Stimulated activated CD8-positive, alpha-beta memory T cell treated with anti-CD3 and anti-CD28 coated beads, Interleukin-2, amount 100 ng/mL, for 1 hour (primary cell): ENCODE measurements around the gene RBM44.
"Not testable (repeated sequence)": the region's sequence is repeated elsewhere in the genome, so short reads cannot be mapped to it uniquely, and the experiment has no call there.

Experiments
- DNase-seq, 2 donors: peaks; one replicate each; pipeline ENCODE4 v3.0.0-alpha.2; 2020; ENCODE audit warnings: low read depth in 2 of 2

RBM44 gene, protein sequence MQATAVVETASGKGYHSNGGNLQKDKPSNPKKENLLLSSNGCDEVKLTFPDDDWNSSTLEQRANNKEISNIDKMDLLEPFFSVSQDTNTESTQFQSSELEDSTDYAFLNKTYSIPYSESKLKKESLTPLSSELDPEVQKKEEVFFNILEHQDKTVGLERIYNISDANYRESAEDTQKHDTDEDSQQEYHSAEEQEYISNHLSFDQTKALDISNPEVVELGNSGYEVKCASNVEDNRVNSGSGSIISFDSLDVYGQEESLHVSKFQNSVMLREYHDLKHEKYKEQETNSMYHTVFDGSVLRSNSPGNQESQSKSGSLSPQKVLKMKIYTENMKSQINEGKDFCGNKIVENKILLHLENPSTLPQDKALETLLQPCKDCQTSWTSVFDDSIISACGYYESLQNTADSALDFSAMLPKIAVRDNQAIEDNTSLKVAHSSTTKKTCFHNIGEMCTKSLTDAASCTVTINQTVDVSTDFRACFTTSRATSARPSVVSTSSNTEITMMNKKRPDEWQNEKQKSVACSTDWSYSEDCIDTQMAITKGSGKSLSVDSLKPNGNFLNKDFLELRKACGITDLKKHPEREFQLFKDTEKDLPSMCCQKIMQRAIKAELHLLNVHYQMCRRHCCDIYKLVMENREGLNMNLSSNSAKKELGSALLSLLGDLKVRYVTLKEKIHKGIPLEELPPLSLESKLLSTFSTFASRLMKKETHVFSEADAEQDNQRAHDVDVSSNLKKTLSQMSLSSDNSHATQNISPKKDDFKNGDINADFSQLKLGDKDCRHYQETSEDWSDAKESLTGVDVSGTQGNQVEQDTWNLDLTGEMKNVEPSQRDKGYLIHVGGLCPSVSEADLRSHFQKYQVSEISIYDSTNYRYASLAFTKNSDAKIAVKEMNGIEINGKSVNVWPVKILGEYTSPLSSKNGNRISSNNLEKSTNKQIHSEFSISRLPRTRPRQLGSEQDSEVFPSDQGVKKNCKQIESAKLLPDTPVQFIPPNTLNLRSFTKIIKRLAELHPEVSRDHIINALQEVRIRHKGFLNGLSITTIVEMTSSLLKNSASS

DNA sequence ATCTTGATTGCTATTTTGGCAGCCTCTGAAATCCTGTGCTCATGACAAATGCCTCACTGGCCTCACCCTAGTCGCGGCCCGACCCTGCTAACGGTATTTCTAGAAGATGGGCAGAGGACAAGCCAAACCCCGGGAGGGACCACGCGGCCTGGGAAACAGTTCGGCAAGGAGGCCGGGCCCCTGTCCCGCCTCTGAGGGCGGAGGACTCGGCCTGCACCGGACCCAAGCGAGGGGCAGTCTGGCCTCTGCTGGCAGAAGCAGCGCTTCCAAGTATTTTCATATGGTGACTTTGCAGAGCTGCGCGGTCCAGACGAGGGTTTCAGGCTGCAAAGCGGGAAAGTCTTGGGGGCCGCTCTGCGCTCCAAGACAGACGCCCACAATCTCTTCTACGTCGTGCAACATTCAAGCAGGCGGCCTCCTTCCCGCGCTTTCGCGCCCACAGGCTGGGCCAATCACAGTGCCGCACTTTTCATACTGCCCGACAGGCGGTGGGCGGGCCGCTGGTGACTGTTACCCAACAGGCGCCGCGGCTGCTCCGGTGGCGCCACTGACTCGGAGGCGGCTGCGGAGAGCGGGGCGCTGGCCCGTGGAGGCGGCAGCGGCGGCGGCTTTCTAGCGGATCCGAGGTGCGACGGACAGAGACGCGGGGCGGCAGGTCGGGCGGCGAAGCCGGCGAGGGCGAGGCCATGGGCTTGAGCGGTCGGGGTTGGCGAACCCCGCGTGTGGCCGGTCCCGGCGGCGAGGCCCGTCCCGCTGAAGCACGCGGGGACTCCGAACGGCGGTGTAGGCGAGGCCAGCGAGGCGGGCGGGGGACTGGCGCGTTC lies at the start of gene RBM44:
Gene RBM44 (plus strand): TSS at position 544 of the 824 bp plus-strand sequence. CDS start 14,831 bp downstream, outside the sequence.
- no peak for DNase-seq

DNA sequence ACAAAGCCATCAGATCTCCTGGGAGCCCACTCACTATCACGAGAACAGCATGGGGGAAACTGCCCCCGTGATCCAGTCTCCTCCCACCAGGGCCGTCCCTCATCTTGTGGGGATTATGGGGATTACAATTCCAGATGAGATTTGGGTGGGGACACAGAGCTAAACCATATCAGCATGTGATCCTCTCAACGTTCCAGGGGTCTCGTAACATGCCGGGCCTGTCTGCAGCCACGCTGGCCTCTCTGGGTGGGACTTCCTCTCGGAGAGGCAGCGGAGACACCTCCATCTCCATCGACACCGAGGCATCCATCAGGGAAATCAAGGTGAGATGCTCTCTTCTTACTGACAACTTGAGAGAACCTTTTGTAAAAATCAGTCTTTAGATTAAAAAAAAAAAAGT lies 49.6 kb upstream of the RBM44 start:
- DNase-seq = no peak

DNA sequence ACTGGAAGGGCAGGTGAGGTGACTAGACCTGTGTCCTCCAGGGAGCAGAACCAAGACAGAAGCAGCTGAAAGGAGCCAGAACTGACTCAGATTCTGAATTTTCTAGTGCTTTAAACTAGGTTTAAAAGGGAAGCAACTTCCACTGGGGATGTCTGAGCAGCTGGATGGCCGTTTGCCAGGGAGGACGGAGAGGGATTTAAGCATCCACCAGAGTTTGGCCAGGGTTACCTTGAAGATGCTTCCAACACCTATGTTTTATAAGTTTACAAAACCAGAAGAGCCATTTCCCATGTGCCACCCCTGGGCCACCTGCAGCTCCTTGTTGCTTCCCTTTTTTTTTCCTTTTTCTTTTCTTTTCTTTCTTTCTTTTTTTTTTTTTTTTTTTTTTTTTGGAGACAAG lies 48.6 kb upstream of the RBM44 start:
- no peak for DNase-seq

DNA sequence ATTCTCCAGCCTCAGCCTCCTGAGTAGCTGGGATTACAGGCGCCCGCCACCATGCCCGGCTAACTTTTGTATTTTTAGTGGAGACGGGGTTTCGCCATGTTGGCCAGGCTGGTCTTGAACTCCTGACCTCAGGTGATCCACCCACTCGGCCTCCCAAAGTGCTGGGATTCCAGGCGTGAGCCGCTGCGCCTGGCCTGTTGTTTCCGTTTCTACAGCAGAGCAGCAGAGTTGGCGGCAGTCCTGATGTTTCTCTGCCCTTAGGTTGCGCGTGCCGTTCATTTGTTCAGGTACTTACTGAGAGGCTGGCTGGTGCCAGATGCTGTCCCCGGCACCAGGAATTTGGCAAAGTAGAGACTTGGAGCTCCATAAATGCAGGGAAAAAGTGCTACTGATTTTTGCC lies 48.1 kb upstream of the RBM44 start:
- DNase-seq = not testable (repeated sequence)

DNA sequence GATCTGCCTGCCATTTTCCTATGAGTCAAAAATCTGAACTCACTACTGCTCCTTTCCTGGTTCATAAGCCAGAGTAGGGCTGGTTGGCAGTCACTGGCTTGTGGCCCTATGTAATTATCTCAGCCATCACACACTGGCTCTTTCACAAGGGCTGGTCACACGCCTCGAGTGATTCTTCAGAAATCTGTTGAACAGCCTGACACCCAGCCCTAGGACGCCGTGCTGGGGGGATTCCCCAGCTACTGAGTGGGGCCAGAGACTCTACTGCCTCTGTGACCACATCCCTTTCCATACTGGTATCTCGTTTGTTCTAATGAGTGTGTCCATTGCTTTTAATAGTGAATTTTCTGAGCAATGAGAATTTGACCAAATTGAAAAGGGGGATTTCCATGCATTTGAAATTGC lies 45.8 kb upstream of the RBM44 start:
- DNase-seq = no peak

DNA sequence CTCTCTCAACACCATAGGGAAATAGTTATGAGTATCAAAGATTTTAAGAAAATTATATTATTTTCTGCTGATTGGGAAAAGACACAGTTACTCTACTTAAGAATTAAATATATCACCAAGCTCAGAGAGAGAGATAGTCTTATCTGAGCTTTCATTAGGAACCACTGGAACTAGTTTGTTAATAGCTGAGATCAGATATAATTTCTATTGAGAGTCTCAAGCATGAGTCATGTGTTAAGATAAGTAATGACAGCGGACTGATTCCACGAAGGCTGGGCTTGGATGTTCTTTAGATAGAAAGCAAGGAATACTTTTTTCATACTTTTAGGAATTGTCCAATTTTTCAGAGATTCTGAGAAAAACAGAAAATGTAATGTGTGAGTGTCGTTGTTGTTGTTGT lies 44.4 kb upstream of the RBM44 start:
- no peak for DNase-seq

DNA sequence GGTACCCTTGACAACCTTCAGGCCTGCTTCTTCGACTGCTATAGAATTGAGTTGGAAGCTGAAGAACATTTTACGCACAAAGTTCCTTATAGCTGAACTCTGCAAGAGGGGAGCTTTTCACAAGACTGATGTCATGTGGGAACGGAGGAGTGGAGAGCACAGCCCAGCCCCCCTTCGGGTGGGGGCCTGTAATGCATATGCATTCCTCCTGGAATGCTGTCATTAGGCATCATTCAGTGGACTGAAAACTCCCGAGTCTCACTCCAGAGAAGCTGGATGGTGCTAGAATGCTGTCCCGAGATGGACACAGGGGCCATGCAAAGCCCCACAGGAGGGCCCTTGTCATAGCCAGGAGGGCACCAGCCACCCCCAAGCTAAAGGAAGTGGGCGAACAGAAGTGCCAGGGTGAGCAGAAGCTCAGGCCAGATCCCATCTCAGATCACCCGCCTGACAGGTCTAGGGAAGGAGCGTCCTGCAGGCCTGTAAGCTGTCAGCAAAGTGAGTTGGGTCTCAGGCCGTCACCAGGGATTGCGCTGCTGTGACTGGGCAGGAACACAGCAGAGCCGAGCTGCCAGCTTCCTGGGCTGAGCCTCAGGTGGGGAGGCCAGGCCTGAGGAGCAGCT lies 43.8 kb upstream of the RBM44 start:
- DNase-seq = no peak

DNA sequence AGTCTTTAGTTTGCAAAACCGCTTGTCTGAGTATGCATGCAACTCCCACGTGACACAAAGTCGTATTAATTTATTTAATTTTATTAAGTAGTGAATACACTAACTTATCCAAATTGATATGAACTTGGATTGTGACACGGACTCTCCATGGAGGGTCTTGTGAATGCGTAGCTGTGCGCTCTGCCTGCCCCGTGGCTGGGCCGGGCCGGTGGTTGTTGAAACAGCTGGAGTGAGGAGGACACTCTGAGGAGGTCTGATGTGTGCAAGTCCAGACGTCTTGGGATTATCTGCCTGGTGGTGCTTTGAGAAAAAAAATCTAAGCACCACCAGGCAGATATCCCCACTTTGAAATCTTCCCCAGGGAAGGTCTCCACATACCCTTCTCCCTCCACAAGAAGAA lies 41.0 kb upstream of the RBM44 start:
- DNase-seq = no peak

DNA sequence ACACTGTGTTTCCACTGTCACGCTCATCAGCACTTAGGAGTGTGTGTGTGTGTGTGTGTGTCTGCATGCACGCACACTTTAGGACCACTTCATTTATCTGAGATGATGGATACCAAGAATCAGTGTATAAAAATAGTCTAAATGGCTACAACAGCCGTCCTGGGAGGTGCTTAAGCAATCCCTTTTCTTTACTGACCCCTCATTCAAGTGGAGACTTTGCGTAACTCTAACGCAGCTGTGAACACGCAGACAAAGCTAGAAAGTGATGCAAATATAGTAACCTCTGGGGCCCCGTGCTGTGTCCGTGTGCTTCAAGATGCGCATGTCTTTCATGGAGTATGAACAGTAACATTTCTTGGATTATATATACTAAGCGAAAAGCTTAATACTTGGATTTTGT lies 40.4 kb upstream of the RBM44 start:
- no peak for DNase-seq

DNA sequence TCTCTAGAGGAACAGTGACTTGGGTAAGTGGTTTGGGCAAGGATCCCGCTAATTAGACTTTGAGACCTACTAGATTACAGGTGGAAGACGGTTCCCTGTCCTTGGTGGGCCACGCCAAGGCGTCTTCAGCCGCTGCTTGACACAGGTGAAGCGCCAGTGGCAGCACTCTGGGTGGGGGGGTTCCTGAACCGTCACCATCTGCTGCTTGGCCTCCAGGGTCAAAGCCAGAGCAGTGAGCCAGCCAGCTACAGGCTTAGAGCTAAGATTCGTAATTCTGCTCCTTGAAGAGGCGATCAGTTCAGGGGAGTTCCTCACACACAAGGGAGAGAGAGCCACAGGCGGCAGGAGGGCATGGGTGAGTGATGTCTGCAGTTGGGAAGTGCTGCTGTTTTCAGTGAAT lies 39.4 kb upstream of the RBM44 start:
- DNase-seq = no peak

DNA sequence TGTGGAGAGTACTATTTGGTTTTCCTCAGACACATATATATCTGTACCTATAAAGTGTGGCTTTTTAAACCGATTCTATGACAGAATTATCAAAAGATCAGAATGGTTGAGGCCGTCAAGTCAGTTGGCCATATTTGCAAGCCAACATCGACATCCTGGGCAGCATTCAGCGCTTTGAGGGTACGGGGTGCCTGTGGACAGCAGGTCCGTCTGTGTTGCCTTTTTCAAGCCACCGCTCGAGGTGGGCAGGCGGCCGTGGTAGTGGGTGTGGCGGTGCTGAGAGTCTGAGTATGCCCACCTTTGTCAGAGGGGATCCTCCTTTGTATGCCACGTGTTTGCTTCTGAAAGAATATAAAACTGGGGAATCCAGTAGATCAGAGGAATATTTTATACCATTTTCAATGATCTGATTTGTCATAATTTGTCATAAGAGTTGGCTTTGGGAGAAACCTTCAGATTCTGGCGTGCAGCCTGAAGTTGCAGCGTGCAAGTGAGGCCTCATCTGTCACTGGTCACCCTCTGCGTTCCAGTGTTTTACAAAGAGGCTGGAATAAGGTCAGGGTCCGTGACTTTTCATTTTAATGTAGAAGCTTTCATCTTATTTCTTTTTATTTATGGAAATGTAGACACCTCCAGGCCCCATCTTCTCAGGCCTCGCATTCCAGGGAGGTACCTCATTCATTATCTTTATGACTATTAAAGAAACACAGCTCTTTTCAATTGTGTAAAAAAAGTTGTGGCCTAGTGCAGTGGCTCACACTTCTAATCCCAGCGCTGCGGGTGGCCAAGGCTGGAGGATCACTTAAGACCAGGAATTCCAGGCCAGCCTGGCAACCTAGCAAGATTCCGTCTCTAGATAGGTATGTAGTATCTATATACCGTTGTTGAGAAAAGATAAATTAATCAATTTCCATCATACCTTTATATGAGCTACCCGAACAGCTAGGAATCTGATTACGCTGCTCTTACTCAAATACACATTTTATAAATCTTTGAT lies 37.8 kb upstream of the RBM44 start:
- DNase-seq = no peak

DNA sequence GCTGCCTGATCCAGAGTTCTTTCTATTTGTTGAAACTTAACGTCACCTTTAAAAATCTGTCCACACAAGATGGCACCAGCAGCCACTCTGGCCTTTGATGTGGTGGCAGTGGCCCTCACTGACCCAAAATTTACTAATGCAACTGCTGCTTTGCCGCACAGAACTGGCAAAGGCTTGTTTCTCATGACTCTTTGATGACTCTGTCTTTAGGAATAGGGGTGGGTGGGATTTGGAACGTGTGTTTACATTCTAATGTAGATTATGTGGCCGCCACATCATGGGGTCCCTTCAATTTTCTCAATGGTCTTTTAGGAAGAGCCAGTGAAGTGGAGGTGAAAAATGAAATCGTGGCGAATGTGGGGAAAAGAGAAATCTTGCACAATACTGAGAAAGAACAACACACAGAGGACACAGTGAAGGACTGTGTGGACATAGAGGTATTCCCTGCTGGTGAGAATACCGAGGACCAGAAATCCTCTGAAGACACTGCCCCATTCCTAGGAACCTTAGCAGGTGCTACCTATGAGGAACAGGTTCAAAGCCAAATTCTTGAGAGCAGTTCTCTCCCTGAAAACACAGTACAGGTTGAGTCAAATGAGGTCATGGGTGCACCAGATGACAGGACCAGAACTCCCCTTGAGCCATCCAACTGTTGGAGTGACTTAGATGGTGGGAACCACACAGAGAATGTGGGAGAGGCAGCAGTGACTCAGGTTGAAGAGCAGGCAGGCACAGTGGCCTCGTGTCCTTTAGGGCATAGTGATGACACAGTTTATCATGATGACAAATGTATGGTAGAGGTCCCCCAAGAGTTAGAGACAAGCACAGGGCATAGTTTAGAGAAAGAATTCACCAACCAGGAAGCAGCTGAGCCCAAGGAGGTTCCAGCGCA lies 36.0 kb upstream of the RBM44 start:
- not testable (repeated sequence) for DNase-seq

DNA sequence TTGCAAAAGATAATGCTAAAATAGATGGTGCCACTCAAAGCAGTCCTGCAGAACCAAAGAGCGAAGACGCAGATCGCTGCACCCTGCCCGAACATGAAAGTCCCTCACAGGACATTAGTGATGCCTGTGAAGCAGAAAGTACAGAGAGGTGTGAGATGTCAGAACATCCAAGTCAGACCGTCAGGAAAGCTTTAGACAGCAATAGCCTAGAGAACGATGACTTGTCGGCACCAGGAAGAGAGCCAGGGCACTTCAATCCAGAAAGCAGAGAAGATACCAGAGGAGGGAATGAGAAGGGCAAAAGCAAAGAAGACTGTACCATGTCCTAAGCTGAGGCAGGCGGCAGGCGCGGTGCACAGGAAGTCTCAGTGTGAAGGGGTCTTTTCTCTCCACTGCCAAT lies 34.8 kb upstream of the RBM44 start:
- no peak for DNase-seq

DNA sequence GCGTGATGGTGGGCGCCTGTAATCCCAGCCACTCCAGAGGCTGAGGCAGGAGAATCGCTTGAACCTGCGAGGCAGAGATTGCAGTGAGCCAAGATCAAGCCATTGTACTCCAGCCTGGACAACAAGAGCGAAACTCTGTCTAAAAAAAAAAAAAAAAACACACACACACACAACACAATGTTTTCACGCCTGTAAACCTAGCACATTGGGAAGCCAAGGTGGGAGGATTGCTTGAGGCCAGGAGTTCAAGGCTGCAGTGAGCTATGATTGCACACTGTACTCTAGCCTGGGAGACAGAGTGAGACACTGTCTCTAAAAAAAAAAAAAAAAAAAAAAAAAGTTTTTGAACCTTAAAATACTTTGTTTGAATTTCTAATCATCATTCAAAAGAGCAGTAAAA lies 33.5 kb upstream of the RBM44 start:
- not testable (repeated sequence) for DNase-seq

DNA sequence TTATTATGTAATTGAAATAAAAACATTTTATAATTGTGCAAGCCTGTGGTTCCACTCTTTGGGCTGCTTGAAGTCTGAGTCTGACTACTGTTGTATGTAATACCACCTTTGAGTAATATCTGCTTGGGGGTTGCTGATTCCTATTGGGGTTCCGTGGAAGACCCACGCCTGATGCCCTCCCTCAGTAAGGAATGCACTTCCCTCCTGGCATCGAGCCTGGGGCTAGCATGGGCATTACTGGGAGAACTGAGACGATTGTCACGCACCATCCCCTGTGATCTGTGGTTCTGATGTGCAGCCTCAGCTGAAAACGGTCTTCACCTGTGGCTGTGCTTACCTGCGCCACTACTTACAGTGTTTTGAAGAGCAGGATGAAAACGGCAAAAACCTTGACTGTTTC lies 32.7 kb upstream of the RBM44 start:
- DNase-seq = no peak

DNA sequence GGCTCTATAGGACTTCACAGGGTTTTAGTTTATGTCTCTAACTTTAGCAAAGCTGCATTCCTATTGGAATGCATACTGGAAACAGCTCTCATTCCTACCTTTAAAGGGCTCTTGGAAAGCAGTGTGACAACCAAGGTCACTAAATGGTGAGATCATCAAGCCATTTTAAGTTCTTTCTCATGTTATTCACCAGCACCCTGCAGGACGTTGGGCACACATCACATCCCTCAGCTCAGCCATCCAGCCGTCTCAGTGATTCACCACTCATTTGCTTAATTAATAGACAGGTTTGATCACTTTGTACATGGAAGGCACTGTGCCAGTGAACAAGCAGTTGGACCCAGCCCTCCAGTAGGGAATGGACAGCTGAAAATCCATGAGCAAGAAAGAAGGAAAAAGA lies 32.2 kb upstream of the RBM44 start:
- no peak for DNase-seq

DNA sequence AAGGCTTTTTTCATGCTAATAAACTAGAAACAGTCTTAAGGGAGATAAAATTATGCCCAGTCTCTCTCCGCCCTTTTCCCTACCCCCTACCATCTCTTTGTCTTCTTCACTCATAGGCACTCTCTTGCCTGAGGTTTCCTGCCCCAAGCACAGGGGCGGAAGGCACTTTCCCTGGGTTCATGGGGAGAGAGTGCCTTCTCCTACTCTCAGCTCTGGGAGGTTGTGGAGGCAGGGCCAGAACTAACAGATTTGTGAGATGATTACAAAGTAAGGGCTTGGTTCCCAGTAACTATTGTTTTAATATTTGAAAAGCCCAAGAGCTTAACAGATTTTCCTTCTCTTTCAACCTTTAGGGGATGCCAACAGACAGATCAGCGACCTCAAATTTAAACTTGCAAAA lies 26.1 kb upstream of the RBM44 start:
- DNase-seq = no peak

DNA sequence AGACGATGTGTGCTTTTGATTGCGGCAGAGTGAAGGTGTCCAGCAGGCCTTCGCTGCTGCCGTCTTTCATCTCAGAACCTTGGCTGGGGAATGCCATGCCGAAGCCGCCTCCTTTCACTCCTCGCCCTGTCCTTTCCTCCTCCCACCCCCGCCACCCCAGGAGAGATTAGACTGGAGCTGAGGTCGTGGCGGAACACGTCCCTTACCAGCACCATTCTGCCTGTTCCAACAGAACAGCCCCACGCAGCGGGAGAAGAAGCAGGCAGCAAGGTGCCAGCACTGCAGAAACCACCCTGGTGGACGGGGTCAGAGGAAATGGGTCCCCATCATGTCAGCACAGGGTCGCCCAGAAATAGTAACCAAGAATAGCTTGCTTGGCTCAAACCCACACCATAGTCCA lies 24.8 kb upstream of the RBM44 start:
- DNase-seq = no peak
